Ovary (tissue), 3 donors: ENCODE measurements around the gene YIPF3.

Source experiments
- POLR2A ChIP-seq: fragments of 450-650 bp; IDR thresholded peaks from one replicate; pipeline ENCODE4 v1.6.1; 2017; ENCODE audit warnings: antibody characterized with exemption, mild to moderate bottlenecking, moderate library complexity
- TF ChIP-seq, protein P1 (sequence below), 3 donors: fragments of 450-650 bp in 2 of 3; fragments of 200-600 bp in 1 of 3; IDR thresholded peaks; one replicate each; pipeline versions ENCODE4 v1.5.1 to v1.8.0; 2016 to 2022; ENCODE audit warnings: antibody characterized with exemption in 3 of 3, mild to moderate bottlenecking in 1 of 3
- donor health status: DM: no; HTN: no; CAD: no.

DNA sequence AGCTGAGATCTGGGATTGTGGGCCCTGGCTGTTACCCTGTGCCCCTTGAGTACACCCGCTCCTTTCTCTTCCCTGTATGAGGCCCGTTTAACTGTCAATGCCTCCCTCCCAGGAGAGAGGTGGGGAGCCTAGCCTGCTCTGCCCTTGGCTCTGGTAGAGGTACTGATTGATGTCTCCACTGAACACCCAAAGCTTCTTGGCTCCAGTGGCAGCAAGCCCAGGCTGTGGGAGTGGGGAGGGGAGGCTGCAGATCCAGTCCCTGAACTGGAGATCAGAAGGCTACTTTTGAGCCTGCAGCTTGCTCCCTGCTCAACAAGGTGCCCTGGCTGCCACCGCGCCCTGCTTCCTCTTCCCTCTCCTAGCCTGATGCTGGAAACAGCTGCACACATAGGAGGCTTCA, 14.1 kb downstream of the YIPF3 start:
- TF ChIP-seq, protein P1, sequence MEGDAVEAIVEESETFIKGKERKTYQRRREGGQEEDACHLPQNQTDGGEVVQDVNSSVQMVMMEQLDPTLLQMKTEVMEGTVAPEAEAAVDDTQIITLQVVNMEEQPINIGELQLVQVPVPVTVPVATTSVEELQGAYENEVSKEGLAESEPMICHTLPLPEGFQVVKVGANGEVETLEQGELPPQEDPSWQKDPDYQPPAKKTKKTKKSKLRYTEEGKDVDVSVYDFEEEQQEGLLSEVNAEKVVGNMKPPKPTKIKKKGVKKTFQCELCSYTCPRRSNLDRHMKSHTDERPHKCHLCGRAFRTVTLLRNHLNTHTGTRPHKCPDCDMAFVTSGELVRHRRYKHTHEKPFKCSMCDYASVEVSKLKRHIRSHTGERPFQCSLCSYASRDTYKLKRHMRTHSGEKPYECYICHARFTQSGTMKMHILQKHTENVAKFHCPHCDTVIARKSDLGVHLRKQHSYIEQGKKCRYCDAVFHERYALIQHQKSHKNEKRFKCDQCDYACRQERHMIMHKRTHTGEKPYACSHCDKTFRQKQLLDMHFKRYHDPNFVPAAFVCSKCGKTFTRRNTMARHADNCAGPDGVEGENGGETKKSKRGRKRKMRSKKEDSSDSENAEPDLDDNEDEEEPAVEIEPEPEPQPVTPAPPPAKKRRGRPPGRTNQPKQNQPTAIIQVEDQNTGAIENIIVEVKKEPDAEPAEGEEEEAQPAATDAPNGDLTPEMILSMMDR (IDR thresholded peaks at IDR 0.05), result no peak
- no peak for TF ChIP-seq POLR2A
